Measurements from ENCODE around the gene AZU1. TPM values are rescaled to one million over a fixed set of nuclear protein-coding genes. Genes with fewer than 3 reads are reported as not detected.

Gene AZU1
- 0.75 TPM for total RNA-seq
- long read RNA-seq, partial matches to known transcripts: 0 of 2 reads
- long read RNA-seq, other reads (novel, unspliced or antisense): 1 of 2 reads

DNA sequence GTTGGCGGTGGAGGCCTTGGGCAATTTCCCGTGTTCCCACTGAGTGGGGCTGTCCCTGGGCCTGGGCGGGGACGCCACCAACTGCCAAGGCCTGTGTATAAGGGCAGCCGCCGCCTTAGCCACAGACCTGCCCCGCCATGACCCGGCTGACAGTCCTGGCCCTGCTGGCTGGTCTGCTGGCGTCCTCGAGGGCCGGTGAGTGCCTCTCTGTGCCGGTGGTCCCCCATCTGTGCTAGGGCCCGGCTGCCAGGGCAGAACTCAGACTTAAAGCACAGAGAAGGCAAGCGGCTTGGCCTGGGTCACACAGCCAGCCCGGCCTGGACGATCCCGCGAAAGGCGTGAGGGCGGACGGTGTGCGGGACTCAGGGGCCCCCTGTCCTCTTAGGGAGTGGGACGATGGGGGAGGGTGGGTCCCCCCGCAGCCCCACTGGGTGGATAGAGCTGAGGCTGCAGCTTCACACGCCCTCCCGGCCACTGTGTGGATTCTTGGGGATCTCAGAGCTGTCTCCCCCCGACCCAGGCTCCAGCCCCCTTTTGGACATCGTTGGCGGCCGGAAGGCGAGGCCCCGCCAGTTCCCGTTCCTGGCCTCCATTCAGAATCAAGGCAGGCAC lies at the start of gene AZU1:
AZU1 (plus strand) TSS at position 128 of the 612 bp plus-strand sequence; CDS start at position 138, 10 bp downstream.
- intact Hi-C loops (cut with DNase I): no loop called here
- Histone ChIP-seq H3K9me3 (no peaks in the 10 kb centered on the region), H3K4me3 (no peak within 1 kb of the TSS), H3K27ac (no peak within 1 kb of the TSS), H3K4me1 (peaks cover 4% of the 10 kb centered on the region), H3K27me3 (peaks cover 15% of the 10 kb centered on the region), H3K36me3 (no peaks in the 10 kb centered on the region)
- ATAC-seq: peak; percentile 77
- DNase-seq: peak; percentile 74
- TF ChIP-seq CTCF (IDR thresholded peaks at IDR 0.05): no peak

DNA sequence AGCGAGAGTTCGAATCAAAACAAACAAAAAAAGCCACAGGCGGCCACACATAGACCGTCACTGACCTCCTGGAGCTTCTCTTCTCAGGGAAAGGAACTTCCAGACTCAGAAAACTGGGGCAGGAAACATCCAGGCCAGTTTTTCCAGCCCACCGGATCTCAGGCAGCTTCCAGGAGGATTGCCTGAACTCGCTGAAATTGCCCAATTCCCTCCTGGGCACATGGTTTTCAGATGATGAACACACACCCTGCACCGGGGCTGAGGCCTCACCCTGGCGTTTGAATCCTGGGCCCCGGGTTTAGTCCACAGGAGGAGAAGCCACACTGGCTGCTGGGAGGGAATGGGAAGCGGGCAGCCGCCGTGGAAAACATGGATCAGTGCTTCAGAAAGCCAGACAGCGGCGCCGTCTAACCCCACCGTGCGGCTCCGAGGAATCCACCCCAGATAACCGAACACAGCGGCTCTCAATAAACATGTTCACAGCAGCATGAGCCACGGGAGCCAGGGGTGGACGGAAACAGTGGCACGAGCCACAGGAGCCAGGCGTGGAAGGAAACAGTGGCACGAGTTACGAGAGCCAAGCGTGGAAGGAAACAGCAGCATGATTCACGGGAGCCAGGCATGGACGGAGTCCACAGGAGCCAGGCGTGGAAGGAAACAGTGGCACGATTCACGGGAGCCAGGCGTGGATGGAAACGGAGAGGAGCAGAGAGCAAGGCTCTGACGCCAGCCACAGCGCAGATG lies 48.6 kb upstream of the AZU1 start:
- intact Hi-C loops (cut with DNase I): no loop called here
- Histone ChIP-seq H3K27me3 (no peaks in the 10 kb centered on the region), H3K9me3 (no peaks in the 10 kb centered on the region), H3K4me1 (peaks cover 24% of the 10 kb centered on the region), H3K4me3 (peak overlapping the region; percentile 3), H3K27ac (peak overlapping the region; percentile 68), H3K36me3 (no peaks in the 10 kb centered on the region)
- DNase-seq (no peak), ATAC-seq (peak; percentile 70)
- TF ChIP-seq CTCF (IDR thresholded peaks at IDR 0.05): no peak

DNA sequence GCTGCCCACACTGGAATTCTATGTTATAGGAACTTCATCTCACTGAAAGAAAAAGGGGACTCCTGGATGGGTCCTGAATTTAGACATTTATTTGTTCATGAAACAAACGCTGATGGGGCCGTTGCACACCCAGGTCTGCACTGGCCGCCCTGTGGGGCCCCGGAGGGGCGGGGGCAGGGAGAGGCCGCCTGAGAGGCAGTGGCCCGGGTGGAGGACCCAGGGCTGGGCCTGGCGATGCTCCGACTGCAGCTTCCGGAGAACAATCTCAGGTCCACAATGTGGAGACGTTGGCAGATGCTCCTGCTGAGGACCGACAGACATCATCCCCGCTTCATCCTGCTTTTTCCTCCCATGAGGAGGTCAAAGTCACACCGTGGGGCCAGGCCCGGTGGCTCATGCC lies 46.7 kb upstream of the AZU1 start:
- Histone ChIP-seq H3K9me3 (no peaks in the 10 kb centered on the region), H3K27ac (peak overlapping the region; percentile 30)

DNA sequence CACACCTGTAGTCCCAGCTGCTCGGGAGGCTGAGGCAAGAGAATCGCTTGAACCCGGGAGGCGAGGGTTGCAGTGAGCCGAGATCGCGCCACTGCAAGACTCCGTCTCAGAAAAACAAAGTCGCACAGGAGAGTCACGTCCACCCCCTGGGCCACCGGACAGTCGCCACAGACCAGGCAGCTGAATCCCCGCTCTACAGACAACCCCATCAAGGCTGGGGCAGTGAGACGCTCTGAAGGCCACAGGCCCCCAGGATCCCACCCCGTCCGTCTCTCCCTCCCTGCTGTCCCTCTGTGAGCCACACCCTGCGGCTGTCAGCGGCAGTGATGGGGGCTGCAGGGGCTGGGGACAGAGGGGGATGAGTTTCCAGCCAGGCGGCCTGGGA lies 45.8 kb upstream of the AZU1 start:
- Histone ChIP-seq H3K9me3 (no peaks in the 10 kb centered on the region), H3K36me3 (no peaks in the 10 kb centered on the region), H3K27ac (peak overlapping the region; percentile 84), H3K4me3 (peak overlapping the region; percentile 46), H3K27me3 (no peaks in the 10 kb centered on the region), H3K4me1 (peaks cover 24% of the 10 kb centered on the region)
- no peak for TF ChIP-seq CTCF (IDR thresholded peaks at IDR 0.05)
- intact Hi-C loops (cut with DNase I): no loop called here
- DNase-seq: no peak
- ATAC-seq: no peak

More for the DNA sequence above, 46.7 kb upstream of the AZU1 start:
- Histone ChIP-seq H3K4me3 (no peak overlapping the region), H3K27me3 (no peaks in the 10 kb centered on the region), H3K4me1 (peaks cover 24% of the 10 kb centered on the region), H3K36me3 (no peaks in the 10 kb centered on the region)
- intact Hi-C loops (cut with DNase I): no loop called here
- TF ChIP-seq CTCF (IDR thresholded peaks at IDR 0.05): no peak
- no peak for ATAC-seq
- no peak for DNase-seq

DNA sequence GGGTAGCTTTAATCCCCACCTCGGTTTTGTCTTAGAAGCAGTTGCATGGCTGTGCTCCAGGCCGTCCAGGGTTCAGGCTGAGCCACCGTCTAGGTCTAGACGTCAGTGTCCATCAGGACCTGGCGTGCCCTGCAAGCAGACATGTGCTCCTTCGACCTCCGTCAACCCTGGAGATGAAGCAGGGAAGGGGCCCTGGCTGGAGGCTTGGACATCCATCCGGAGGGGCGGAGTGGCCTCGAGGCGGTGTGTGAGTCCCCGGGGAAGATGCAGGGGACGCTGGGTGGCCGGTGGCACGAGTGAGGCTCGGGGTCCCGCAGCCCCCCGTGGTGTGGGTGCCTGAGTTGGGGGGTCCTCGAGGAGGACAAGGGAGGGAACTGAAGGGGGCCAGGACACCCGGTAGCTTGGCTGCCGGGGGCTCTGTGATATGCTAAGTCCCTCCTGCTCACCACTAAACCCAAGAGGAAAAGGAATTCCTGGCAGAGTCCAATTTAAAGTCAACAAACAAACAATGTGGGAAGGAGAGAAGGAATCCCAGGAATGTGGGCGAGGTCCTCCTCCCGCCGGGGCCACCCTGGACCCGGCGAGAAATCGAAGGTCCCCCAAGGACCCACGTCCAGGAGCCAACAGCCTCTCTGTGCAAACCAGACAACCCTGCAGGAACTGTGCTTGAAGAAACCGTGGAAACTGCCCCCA lies 45.3 kb upstream of the AZU1 start:
- ATAC-seq (peak; percentile 72), DNase-seq (no peak)
- H3K4me3 ChIP-seq: peak overlapping the region; percentile 46
- peaks cover 24% of the 10 kb centered on the region for H3K4me1 ChIP-seq
- no peaks in the 10 kb centered on the region for H3K27me3 ChIP-seq
- no peak for TF ChIP-seq CTCF (IDR thresholded peaks at IDR 0.05)
- no peaks in the 10 kb centered on the region for H3K36me3 ChIP-seq
- H3K9me3 ChIP-seq: no peaks in the 10 kb centered on the region
- peak overlapping the region; percentile 84 for H3K27ac ChIP-seq
- intact Hi-C loops (cut with DNase I): no loop called here
